Prostate gland (tissue), 2 donors: ENCODE data around the gene TSSK1B.

Experiments used
- CTCF ChIP-seq, 4 experiments: fragments of 200-600 bp in 2 of 4; fragments of 450-650 bp in 2 of 4; sonication (generic) in 2 of 4; IDR thresholded peaks; 1 replicate in 3 of 4; 2 replicates in 1 of 4; pipeline ENCODE4 v1.5.1; 2016 to 2019; ENCODE audit warnings: antibody characterized with exemption in 4 of 4, mild to moderate bottlenecking in 2 of 4, moderate library complexity in 2 of 4
- POLR2A ChIP-seq: fragments of 450-650 bp; IDR thresholded peaks from one replicate; pipeline ENCODE4 v1.6.1; 2016; ENCODE audit warnings: antibody characterized with exemption, mild to moderate bottlenecking
- POLR2AphosphoS5 ChIP-seq: sonication (generic); formaldehyde crosslinking; IDR thresholded peaks from one replicate; pipeline ENCODE4 v1.6.1; 2017; ENCODE audit warnings: antibody characterized with exemption

DNA sequence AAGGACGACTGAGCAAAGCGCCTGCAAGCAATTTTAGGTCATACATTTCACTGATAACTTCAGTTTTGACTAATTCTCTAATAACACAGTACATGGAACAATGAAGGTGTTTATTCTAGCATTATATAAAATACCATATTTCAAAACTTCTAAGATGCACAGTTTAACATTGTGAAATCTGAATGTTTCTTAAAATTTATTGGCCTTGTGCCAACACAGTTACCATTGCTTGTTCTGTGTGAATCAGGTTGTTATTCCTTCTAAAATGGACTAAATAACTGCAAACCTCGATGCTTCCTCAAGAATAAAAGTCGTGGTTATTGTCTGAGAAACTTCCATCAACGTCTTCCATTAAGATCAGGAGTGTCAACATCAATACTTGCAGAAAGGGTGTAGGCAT is 45.5 kb upstream of the TSSK1B start:
- no peak for TF ChIP-seq CTCF (IDR thresholded peaks at IDR 0.05)
- TF ChIP-seq POLR2A = no peak
- TF ChIP-seq POLR2AphosphoS5 = no peak
